ENCODE measurements around the gene FEZ2. TPM values are rescaled to one million over a fixed set of nuclear protein-coding genes. Genes with fewer than 3 reads are reported as not detected.

Gene FEZ2
- total and polyA plus RNA-seq, 2 experiments from 2014 or later: 28.0 to 32.9 TPM

DNA sequence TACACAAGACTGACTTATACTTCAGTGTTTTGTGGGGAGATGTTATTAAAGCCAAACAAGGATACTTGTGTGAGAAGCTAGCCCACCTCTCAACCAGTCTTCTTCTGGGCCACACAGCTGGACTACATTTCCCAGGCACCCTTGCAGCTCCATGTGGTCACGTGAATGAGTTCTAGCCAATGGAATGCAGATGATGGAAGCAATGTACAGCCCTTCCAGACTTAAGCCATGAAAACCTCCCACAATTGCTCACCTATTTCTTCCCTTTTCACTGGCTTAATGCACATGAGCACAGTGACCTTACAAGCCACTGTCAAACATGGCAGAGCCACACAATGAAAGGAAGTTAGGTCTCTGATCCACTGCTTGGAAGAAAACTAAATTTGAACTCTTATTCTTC lies 20.4 kb upstream of the FEZ2 start:
- no peak overlapping the region for H3K4me3 Mint-ChIP-seq
- peak overlapping the region; percentile 38; the same call in 1 of the 2 replicates for H3K4me2 ChIP-seq
- no peak overlapping the region for H3K4me3 ChIP-seq
- ATAC-seq: peak; percentile 91
- H3K36me3 ChIP-seq (ENCODE audit: insufficient read depth): no peaks in the 10 kb centered on the region
- H3K9me3 Mint-ChIP-seq: no peaks in the 10 kb centered on the region; the same call in 2 of the 3 replicates
- no peaks in the 10 kb centered on the region for H4K20me1 ChIP-seq (replicated peaks; ENCODE audit: insufficient read depth)
- H3K4me1 Mint-ChIP-seq: peaks cover 55% of the 10 kb centered on the region
- H3K36me3 Mint-ChIP-seq (ENCODE audit: low read depth): no peaks in the 10 kb centered on the region
- H3K4me1 ChIP-seq (ENCODE audit: insufficient read depth): peaks cover 33% of the 10 kb centered on the region
- no peaks in the 10 kb centered on the region for H3F3A ChIP-seq (replicated peaks; ENCODE audit: low read depth)
- H3K27ac ChIP-seq (ENCODE audit: low read depth): no peak overlapping the region
- H3K79me2 ChIP-seq (replicated peaks; ENCODE audit: insufficient read depth): no peaks in the 10 kb centered on the region
- no peak overlapping the region for H3K27ac Mint-ChIP-seq
- TF ChIP-seq STAT1 (IDR thresholded peaks at IDR 0.05; ENCODE audit: unreplicated experiment) (no peak), ZNF331 (CRISPR knock-in tag; IDR thresholded peaks at IDR 0.05; ENCODE audit: low read depth) (no peak), EZH2 (IDR thresholded peaks at IDR 0.05; ENCODE audit: low read depth, unreplicated experiment) (no peak), POLR2AphosphoS5 (IDR thresholded peaks at IDR 0.05; ENCODE audit: low read depth) (no peak)
- TF ChIP-seq, protein P1, sequence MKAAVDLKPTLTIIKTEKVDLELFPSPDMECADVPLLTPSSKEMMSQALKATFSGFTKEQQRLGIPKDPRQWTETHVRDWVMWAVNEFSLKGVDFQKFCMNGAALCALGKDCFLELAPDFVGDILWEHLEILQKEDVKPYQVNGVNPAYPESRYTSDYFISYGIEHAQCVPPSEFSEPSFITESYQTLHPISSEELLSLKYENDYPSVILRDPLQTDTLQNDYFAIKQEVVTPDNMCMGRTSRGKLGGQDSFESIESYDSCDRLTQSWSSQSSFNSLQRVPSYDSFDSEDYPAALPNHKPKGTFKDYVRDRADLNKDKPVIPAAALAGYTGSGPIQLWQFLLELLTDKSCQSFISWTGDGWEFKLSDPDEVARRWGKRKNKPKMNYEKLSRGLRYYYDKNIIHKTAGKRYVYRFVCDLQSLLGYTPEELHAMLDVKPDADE (IDR thresholded peaks at IDR 0.05): peak; percentile 62; the same call in 1 of the 2 replicates
- TF ChIP-seq, protein P2, sequence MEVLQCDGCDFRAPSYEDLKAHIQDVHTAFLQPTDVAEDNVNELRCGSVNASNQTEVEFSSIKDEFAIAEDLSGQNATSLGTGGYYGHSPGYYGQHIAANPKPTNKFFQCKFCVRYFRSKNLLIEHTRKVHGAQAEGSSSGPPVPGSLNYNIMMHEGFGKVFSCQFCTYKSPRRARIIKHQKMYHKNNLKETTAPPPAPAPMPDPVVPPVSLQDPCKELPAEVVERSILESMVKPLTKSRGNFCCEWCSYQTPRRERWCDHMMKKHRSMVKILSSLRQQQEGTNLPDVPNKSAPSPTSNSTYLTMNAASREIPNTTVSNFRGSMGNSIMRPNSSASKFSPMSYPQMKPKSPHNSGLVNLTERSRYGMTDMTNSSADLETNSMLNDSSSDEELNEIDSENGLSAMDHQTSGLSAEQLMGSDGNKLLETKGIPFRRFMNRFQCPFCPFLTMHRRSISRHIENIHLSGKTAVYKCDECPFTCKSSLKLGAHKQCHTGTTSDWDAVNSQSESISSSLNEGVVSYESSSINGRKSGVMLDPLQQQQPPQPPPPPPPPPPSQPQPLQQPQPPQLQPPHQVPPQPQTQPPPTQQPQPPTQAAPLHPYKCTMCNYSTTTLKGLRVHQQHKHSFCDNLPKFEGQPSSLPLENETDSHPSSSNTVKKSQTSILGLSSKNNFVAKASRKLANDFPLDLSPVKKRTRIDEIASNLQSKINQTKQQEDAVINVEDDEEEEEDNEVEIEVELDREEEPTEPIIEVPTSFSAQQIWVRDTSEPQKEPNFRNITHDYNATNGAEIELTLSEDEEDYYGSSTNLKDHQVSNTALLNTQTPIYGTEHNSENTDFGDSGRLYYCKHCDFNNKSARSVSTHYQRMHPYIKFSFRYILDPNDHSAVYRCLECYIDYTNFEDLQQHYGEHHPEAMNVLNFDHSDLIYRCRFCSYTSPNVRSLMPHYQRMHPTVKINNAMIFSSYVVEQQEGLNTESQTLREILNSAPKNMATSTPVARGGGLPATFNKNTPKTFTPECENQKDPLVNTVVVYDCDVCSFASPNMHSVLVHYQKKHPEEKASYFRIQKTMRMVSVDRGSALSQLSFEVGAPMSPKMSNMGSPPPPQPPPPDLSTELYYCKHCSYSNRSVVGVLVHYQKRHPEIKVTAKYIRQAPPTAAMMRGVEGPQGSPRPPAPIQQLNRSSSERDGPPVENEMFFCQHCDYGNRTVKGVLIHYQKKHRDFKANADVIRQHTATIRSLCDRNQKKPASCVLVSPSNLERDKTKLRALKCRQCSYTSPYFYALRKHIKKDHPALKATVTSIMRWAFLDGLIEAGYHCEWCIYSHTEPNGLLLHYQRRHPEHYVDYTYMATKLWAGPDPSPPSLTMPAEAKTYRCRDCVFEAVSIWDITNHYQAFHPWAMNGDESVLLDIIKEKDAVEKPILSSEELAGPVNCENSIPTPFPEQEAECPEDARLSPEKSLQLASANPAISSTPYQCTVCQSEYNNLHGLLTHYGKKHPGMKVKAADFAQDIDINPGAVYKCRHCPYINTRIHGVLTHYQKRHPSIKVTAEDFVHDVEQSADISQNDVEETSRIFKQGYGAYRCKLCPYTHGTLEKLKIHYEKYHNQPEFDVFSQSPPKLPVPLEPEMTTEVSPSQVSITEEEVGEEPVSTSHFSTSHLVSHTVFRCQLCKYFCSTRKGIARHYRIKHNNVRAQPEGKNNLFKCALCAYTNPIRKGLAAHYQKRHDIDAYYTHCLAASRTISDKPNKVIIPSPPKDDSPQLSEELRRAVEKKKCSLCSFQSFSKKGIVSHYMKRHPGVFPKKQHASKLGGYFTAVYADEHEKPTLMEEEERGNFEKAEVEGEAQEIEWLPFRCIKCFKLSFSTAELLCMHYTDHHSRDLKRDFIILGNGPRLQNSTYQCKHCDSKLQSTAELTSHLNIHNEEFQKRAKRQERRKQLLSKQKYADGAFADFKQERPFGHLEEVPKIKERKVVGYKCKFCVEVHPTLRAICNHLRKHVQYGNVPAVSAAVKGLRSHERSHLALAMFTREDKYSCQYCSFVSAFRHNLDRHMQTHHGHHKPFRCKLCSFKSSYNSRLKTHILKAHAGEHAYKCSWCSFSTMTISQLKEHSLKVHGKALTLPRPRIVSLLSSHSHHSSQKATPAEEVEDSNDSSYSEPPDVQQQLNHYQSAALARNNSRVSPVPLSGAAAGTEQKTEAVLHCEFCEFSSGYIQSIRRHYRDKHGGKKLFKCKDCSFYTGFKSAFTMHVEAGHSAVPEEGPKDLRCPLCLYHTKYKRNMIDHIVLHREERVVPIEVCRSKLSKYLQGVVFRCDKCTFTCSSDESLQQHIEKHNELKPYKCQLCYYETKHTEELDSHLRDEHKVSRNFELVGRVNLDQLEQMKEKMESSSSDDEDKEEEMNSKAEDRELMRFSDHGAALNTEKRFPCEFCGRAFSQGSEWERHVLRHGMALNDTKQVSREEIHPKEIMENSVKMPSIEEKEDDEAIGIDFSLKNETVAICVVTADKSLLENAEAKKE (CRISPR knock-in tag; IDR thresholded peaks at IDR 0.05): no peak
- TF ChIP-seq, protein P3, sequence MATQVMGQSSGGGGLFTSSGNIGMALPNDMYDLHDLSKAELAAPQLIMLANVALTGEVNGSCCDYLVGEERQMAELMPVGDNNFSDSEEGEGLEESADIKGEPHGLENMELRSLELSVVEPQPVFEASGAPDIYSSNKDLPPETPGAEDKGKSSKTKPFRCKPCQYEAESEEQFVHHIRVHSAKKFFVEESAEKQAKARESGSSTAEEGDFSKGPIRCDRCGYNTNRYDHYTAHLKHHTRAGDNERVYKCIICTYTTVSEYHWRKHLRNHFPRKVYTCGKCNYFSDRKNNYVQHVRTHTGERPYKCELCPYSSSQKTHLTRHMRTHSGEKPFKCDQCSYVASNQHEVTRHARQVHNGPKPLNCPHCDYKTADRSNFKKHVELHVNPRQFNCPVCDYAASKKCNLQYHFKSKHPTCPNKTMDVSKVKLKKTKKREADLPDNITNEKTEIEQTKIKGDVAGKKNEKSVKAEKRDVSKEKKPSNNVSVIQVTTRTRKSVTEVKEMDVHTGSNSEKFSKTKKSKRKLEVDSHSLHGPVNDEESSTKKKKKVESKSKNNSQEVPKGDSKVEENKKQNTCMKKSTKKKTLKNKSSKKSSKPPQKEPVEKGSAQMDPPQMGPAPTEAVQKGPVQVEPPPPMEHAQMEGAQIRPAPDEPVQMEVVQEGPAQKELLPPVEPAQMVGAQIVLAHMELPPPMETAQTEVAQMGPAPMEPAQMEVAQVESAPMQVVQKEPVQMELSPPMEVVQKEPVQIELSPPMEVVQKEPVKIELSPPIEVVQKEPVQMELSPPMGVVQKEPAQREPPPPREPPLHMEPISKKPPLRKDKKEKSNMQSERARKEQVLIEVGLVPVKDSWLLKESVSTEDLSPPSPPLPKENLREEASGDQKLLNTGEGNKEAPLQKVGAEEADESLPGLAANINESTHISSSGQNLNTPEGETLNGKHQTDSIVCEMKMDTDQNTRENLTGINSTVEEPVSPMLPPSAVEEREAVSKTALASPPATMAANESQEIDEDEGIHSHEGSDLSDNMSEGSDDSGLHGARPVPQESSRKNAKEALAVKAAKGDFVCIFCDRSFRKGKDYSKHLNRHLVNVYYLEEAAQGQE (IDR thresholded peaks at IDR 0.05; ENCODE audit: unreplicated experiment): no peak
- 0 out of 2 replicates have a peak, but pooled peaks cover 3% of the 10 kb centered on the region for H3K9me2 ChIP-seq (ENCODE audit: insufficient read depth)
- peaks cover 2% of the 10 kb centered on the region for H3K27me3 Mint-ChIP-seq (ENCODE audit: insufficient read depth, low read depth, poor library complexity)
- peak; percentile 88 for DNase-seq (ENCODE audit: low spot score)
- H3K27me3 ChIP-seq (ENCODE audit: insufficient read depth): no peaks in the 10 kb centered on the region
- H2AFZ ChIP-seq: peak overlapping the region; percentile 34; the same call in 1 of the 2 replicates

All from GM23338 (cell line).